HG03108 (cell line): ENCODE data around the gene ZNF483.
"Not testable (repeated sequence)": the region's sequence is repeated elsewhere in the genome, so short reads cannot be mapped to it uniquely, and the experiment has no call there.

ENCODE experiments used
- ATAC-seq: cut with Tn5 transposase; IDR thresholded peaks from one replicate; pipeline ENCODE4 v1.9.1; 2021; ENCODE audit warnings: moderate library complexity; ENCODE audit not compliant: unreplicated experiment

The ZNF483 gene

DNA sequence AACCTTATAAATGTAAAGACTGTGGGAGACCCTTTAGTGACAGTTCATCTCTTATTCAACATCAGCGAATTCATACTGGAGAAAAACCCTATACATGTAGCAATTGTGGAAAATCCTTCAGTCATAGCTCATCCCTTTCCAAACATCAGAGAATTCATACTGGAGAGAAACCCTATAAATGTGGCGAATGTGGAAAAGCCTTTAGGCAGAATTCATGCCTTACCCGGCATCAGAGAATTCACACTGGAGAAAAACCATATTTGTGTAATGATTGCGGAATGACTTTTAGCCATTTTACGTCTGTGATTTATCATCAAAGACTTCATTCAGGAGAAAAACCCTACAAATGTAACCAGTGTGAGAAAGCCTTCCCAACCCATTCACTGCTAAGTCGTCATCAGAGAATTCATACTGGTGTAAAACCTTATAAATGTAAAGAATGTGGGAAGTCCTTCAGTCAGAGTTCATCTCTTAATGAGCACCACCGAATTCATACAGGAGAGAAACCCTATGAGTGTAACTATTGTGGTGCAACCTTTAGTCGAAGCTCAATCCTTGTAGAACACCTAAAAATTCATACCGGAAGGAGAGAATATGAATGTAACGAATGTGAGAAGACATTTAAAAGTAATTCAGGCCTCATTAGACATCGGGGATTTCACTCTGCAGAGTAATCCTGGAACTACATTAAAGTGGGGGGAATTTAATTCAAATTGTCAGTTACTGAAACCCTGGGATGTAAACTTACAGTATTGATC lies 17.7 kb downstream of the ZNF483 start:
- no peak for ATAC-seq

DNA sequence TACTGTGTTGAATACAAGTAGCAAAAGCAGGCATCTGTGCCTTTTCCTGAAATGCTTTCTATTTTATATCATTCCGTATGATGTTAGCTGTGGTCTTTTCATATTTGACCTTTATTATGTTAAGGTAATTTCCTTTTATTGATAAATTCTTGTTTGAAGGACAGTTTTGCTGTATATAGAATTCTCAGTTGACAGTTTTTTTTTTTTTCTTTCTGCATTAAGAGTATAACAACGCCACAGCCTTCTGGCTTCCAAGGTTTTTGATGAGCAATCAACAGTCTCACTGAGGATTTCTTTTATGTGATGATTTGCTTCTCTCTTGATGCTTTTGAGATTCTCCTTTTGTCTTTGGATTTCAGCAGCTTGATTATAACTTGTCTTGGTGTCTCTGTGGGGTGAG lies 23.6 kb downstream of the ZNF483 start:
- no peak for ATAC-seq

DNA sequence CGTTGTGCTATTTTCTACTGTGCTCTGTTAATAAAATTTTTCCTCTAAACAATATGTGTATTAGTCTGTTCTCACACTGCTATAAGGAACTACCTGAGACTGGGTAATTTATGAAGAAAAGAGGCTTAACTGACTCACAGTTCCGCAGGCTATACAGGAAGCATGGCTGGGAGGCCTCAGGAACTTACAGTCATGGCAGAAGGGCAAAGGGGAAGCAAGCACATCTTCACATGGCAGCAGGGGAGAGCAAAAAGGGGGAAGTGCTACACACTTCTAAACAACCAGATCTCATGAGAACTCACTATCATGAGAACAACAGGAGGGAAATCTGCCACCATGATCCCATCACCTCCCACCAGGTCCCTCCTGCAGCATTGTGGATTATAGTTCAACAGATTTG lies 30.4 kb downstream of the ZNF483 start:
- ATAC-seq = not testable (repeated sequence)

DNA sequence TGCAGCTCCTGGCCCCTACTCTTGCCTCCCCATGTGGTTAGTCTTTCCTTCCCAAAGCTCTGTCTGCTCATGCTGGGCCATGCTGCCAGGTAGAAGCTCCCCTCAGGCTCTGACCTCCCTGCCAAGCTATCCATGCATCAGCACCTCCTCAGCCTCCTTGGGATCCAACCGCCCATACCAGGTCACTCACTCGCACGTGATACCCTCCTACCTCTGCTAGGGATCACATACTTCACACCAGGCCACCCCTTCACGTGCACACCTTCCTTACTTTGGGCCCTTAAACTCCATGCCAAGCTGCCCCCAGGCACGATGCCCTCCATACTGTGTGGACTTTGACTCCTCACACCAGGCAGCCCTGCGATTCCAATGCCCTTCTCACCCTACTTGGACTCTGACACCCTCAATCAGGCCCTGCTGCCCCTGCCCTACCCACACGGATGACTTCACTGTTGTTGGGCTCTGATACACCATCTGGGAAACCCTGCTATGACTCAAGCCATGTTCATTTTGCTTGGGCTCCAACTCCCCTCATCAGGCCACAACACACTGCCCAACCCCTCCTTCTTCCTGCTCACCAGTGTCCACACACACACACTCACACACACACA lies 34.1 kb downstream of the ZNF483 start:
- no peak for ATAC-seq

DNA sequence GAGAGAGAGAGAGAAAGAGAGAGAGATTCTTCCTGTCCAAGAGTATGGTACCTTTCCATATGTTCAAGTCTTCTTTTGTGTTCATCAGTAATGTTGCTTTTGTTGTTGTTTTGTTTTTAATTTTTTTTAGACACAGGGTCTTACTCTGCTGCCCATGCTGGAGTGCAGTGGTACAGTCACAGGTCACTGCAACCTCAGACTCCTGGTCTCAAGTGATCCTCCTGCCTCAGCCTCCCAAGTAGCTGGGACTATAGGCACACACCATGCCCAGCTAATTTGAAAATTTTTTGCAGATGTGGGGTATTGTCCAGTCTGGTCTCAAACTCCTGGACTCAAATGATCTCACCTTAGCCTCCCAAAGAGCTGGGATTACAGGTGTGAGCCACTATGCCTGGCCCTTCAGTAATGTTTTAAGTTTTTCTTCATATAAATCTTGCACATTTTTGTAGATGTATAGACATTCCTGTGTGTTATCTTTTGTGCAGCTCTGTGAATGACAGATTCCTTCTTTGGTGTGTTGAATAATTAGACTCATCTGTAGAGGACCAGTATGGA lies 36.3 kb downstream of the ZNF483 start:
- no peak for ATAC-seq

DNA sequence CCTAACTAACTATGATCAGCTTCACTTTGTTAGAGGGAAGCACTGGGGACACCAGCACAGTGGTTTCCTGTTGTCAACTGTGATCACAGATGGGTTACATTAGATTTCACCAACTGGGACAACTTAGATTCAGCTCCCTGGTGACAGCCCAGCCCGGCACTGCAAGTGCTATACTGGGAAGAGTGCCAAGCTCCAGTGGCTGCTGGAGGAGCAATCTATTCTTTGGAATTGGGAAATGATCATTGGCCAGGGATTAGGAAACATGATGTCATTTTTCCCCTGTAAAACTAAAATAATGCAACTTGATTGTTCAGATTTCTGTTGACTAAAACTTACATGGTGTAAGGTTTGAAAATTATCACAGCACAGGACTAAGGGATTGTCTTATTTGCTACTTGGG lies 41.3 kb downstream of the ZNF483 start:
- no peak for ATAC-seq

DNA sequence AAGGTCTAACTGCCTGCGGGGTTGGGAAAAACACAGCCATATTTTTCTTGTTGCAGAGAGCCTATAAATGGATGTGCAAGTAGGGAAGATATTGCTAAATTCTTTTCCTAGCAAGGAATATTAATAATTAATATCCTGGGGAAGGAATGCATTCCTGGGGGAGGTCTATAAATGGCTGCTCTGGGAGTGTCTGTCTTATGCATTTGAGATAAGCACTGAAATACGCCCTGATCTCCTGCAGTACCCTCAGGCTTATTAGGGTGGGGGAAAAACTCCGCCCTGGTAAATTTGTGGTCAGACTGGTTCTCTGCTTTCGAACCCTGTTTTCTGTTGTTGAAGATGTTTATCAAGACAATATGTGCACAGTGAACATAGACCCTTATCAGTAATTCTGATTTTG lies 43.1 kb downstream of the ZNF483 start:
- ATAC-seq = not testable (repeated sequence)

DNA sequence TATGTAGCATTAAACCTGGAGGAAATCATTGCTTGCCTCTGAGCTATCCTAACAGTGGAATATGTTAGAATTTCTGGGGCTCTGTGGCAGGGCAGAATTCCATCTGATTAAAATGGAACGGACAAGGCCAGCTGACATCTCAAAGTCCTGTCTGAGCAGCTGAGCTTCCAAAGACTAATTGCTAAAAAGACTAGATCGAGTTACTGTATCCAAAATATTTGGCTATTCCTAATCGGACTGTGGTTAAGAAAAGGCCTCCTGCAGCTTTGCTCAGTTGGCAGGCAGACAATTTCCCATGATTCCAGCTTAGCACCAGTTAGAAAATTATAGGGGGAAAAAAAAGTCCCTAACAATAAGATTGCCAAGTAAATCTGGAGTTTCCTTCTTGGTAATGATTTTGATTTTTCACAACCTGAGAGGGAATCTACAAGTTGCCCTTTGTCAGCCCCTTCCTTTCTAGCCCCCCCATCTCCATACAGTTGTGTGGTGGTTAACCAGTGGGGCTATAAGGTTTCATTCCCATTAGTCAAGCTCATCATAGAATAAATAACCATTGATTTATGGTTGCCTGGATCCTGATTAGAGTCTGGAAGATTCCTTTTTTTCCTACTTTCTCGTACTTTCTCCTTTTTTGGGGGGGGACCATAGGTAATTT lies 48.1 kb downstream of the ZNF483 start:
- no peak for ATAC-seq

DNA sequence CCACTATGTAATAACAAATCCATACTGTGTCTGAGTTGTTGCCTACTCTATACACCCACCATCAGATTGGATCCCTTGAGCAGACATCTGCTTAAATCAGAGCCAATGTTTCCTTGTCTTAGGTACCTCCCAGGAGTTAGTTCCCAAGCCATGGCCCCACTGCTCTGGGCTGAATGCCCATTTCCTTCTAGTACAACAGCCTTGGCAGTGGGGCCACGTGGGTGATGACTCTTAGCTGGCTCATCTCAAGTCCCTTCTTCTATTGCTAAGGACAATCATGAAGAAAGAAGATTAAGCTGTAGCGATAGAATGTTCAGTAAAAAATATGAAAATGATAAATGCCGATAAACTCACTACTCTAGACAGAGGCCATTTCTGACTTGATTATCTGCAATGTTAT lies 57.9 kb downstream of the ZNF483 start:
- ATAC-seq = no peak

DNA sequence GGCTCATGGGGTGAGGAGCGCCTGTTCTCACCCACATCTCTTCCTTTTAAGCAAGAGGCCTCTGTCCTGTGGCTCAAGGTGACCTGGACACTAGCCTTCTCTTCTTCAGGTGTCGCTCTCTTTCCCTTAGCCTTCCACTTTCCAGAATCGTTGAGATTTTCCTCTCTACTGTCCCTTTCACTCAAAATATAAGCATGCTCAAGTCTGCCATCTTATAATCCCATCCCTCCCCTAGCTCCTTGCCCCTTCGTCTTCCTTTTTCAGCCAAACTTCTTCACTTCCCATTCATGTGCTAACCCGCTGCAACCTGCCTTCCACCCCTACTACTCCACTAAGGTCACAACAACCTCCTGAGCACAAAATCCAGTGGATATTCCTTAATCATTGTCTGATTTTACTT lies 61.4 kb downstream of the ZNF483 start:
- ATAC-seq = no peak

DNA sequence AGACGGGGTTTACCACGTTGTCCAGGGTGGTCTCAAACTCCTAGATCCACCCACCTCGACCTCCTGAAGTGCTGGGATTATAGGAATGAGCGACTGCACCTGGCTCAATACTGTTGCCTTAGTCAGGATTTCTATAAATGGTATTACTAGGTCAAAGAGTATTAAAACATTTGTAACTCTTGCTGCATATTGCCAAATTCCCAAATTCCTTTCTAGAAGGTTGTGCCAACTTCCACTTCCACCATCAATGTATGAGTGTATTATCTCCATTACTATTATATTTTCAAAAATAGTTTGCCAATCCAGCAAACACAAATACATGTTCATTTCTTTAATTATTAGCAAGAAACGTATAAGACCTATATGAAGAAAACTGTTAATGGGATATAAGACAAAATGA lies 63.9 kb downstream of the ZNF483 start:
- ATAC-seq = no peak

DNA sequence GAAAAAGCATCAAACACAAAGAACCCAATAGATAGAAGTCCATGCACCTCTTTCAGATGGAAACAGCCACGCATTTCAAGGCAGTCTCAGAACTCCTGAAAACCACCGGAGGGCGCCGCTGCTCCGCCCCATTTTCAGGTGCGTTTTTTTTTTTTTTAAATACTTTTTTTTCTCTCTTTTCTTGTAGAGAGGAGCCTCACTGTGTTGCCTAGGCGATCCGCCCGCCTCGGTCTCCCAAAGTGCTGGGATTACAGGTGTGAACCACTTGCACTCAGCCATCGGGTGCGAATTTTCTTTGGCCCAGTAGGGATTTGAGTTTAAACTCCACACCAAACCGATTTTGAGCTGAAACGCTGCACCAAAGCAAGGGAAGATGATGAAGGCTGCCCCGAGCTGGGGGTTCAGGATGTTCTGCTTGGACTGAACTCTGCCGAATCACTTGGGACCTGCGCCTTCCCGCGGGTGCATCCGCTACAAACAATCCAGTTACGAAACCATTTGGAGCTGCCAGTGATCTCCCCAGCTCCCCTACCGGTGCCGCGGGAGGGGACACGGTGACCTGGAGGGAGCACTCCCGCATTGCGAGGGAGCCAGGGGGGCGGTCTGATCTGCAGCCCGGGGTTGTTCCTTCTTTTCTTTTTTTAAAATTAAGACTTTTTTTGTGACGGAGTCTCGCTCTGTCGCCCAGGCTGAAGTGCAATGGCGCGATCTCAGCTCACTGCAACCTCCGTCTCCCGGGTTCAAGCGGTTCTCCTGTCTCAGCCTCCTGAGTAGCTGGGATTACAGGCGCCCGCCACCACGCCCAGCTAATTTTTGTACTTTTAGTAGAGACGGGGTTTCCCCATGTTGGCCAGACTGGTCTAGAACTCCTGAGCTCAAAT lies 73.1 kb downstream of the ZNF483 start:
- peak; percentile 64 for ATAC-seq

DNA sequence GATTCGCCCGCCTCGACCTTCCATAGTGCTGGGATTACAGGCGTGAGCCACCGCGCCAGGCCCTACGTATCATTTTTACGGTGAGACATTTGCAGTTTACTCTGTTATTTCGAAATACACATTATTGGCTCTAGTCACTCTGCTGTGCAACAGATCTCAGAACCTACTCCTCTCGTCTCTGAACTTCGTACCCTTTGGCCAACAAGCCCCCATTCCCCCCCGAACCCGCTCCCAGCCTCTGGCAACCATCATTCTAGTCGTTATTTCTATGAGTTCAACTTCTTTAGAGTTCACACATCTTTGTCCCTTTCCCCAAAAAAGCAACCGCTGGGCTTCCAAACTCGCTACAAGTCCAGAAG lies 73.7 kb downstream of the ZNF483 start:
- no peak for ATAC-seq

DNA sequence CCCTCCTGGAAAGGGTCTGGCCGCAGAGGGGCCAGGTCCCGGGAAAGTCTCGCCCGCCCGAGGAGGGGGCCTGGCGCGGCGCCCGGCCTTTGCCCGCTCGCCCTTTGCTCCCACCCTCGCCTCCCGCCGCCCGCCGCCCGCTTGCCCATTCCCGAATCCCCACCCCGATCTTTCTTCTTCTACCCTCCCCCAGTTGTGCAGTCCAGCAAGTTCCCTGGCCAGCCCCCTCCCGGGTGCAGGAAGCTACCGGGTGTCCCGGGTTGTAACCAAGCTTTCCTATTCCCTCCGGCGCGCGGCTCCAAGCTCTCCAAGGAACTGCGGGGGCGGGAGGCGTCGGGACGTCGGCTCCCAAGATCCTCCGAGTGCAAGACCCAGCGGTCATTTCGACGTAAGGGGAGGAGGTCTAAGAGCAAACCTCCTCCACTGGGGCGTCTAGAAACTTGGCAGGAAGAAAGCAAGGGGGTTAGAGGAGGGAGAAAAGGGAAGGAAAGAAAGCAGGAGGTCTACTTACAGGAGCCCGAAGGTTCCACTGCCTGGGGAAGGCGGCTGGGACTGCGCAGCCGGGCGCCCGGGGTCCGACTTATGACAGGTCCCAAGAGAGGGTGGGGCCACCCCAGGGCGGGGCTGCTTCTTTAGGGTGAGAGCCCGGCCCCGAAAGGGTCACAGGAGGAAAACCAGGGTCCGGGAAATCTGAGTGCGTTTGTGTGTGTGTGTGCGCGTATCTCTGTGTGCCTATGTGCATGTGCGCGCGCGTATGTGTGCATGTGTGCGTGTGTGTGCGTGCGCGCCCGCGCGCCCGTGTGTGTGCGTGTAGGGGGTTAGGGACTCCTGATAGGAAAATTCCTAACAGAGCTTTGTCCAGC lies 74.3 kb downstream of the ZNF483 start, which contains the start of gene PTGR1:
Gene PTGR1, minus strand, starts transcription at position 556 of the 863 bp plus-strand sequence. CDS start 2,225 bp downstream, outside the sequence.
- ATAC-seq = no peak

DNA sequence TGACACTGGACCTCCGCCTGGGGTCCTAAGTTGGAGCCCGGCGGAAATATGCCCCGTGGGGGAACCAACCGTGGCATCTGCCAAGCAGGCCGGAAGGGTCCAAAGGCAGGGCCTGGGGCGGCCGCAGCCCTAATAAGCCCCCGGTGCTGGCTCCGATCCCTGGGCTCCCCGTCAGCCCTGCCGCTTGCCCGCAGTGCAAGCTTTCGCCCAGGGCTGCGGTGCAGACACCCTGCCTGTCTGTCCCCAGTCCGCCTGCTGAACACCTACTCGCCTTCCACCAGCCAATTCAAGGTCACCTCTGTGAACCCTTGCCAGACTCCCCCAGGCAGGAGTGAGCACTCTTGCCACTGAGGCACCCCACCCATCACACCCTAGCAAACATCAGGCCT lies 75.0 kb downstream of the ZNF483 start:
- ATAC-seq = no peak

DNA sequence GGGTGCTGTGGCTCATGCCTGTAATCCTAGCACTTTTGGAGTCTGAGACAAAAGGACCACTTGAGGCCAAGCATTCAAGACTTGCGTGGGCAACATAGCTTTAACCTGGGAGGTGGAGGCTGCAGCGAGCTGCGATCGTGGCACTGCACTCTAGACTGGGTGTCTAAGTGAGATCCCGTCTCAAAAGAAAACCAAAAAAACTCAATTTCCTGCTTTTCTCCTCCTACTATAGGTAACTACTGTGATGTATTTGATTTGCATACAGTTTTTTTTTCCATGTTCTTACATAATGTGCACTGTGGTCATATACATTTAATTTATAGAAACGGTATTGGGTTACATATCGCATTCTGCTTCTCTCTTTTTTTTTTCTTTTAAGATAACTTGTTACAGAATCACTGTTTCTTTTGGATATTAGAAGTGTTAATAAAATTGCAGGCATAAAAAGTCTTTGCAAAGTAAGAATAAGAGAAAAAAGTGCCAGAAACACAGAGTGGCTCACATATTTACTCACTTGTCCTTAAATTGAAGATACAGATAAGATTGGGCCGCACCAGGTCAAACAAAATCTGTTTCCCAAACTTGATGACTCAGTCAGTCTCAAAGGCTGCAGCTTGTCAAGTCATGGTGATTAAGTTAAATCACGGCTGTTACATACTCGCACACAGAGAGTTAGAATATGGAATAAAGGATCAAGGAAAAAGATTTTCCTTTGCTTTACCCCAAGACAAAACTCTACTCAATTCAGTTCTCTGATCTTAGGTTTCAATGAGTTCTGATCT lies 76.4 kb downstream of the ZNF483 start:
- ATAC-seq = no peak

DNA sequence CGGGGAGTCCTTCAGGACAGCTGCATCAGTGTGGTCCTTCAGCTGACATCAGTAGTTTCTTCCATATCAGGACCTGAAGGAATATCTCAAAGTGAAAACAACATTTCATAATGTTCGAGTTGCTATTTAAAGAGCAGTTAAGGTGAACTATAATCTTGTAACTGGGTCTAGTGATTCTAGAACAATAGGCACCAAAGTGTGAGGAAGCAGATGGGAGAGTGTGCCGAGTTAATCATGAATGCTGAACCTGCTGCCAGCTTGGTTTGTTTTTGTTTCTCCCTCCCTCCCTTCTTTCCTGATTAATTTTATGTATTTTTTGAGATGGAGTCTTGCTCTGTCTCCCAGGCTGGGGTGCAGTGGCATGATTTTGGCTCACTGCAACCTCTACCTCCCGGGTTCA lies 78.1 kb downstream of the ZNF483 start:
- no peak for ATAC-seq

DNA sequence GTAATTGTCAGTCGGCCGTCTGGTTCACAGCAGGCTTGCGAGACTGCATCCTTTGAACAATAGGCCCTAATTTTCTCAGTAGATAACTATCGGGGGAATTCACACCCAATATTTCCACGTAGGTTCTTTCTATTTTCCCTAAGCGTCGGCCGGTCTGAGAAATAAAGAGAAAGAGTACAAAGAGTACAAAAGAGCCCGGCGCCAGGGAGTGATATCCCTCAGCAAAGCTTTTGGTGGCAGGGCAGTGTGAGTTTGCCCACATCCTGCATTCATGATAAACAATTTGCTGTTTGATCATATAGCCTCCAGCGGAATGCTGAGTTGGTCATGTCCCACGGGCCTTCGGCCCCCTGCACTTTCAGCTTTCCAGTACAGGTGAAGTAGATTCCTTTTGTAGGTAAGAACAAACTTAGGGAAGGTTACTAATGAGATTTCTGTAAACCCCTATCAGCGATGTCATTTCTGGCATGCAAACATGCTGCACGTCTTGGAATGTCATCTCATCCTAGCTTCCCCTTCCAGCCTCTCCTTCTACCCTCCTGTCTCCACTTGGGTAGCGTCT lies 79.2 kb downstream of the ZNF483 start:
- ATAC-seq = no peak

DNA sequence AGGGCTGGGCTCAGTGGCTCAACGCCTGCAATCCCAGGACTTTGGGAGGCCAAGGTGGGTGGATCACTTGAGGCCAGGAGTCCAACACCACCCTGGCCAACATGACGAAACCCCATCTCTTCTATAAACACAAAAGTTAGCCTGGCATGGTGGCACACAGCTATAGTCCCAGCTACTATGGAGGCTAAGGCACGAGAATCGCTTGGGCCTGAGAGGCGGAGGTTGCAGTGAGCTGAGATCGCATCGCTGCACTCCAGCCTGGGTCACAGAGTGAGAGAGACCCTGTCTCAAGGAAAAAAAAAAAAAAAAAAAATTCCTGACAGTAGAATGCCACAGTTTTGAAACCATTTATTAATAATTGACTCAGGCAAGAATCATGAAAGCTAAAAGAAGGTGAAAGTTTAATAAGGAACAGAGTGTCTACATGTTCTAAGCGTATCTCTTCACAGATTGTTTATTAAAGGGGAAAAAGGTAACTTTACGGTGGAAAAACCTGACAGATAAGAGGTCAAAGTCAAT lies 80.1 kb downstream of the ZNF483 start:
- ATAC-seq = no peak
